Kidney capillary endothelial cell (primary cell): ENCODE measurements around the gene ALLC.

Experiments
- DNase-seq: peaks from one replicate; pipeline ENCODE4 v3.0.0-alpha.2; 2018; ENCODE audit warnings: low spot score

The ALLC gene

GRCh38 chr2:3639653-3640052, 18.3 kb upstream of the ALLC start:
- DNase-seq = no peak

DNA sequence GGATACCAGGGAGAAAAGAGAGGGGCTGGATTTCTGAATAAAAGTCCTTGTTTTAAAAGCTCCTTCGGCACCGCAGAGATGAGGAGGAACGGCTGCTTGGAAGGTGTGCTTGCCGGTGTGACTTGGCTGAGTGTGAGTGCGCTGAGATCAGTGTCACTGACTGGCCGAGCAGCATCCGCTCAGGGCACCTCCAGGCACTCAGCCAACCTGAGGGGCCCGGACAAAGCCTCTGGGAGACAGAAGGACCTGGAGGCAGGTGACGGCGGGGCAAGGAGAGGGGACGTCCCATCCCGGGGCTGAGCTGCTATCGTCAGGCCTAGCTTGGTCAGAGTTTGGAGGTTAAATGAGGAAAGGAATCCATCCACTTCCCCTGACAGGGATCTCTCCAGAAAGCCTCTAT, 16.8 kb upstream of the ALLC start:
- DNase-seq = no peak

GRCh38 chr2:3641841-3642421, 16.1 kb upstream of the ALLC start:
- no peak for DNase-seq

DNA sequence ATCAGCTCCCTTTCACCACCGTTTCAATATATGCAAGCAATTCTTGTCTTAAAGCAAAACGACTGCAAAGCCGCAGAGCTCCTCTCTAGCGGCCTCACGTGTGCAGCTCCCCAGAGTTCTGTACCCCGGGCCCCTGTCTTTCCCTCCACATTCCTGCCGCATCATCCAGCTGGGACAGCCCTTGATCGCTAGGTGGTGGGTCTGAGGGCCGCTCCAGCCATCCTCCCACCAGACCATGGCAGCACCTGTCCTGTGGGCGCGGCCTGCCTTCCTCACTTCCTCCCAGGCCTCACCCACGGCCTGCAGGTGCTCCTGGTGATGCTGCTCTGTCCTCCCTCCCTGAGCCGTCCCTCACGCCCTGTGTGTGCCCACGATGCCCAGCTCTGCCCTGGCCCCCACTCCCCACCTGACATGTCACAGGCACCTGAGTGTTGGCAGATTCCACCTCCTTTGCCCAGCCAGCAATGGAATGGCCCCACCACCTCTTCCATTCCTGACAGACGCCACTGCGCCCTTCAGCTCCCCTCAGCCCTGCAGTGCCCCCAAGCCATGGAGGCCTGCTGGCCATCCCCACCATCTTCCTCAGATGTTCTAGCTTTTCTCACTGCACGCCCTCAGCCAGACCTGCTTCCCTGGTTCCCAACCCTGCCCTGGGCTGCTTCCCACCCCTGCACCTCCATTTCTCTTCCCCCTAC, 15.3 kb upstream of the ALLC start:
- no peak for DNase-seq

- no peak for DNase-seq
Observed at GRCh38 chr2:3643371-3644245, 14.4 kb upstream of the ALLC start.

- no peak for DNase-seq
Observed at GRCh38 chr2:3644246-3644525, 13.8 kb upstream of the ALLC start.

DNA sequence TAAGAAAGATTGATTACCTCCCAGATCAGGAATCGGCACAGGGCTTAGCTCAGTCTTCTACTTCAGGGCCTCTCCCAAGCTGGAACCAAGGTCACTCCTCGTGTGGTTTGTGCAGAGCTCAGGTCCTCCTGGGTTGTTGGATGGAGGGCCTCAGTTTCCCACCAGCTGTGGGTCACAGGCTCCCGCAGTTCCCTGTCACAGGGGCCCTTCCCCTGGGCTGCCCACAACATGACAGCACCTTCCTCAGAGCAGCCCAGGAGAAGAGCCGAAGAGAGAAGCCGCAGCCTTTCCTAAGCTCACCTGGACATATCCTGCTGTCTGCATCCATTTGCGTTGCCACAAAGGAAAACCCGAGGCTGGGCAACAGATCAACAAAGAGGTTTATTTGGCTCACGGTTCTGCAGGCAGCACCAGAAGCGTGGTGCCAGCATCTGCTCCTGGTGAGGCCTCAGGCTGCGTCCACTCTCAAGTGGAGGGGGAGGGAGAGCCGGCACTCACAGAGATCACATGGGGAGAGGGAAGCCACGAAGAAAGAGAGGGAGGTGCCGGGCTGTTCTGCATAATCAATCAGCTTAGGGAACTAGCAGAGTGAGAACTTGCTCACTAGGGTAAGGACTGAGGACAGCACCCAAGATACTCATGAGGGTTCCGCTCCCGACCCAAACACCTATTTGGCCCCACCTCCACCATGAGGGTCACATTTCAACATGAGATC, 13.0 kb upstream of the ALLC start:
- DNase-seq = no peak

- DNase-seq = no peak
Observed at GRCh38 chr2:3645745-3646389, 12.1 kb upstream of the ALLC start.

- no peak for DNase-seq
Observed at GRCh38 chr2:3646446-3646845, 11.6 kb upstream of the ALLC start.

DNA sequence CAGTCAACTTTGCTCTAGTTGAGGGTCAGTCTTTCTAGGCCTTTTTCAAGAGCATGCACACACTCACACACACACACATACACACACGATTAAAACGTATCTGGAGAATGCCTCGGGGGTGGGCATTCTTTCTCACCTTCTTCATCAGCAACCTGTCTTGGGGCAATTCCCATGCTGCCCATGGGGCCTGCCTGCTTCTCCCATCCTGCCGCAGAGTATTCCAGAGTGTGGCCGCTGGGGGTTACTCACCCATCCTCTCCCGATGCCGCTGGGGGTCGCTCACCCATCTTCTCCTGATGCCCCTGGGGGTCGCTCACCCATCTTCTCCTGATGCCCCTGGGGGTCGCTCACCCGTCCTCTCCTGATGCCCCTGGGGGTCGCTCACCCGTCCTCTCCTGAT, 10.8 kb upstream of the ALLC start:
- DNase-seq = no peak

GRCh38 chr2:3647831-3648651, 10.0 kb upstream of the ALLC start:
- no peak for DNase-seq

- no peak for DNase-seq
Observed at GRCh38 chr2:3648652-3649177, 9.3 kb upstream of the ALLC start.

GRCh38 chr2:3649581-3649980, 8.4 kb upstream of the ALLC start:
- DNase-seq = no peak

GRCh38 chr2:3650140-3650920, 7.7 kb upstream of the ALLC start:
- no peak for DNase-seq

DNA sequence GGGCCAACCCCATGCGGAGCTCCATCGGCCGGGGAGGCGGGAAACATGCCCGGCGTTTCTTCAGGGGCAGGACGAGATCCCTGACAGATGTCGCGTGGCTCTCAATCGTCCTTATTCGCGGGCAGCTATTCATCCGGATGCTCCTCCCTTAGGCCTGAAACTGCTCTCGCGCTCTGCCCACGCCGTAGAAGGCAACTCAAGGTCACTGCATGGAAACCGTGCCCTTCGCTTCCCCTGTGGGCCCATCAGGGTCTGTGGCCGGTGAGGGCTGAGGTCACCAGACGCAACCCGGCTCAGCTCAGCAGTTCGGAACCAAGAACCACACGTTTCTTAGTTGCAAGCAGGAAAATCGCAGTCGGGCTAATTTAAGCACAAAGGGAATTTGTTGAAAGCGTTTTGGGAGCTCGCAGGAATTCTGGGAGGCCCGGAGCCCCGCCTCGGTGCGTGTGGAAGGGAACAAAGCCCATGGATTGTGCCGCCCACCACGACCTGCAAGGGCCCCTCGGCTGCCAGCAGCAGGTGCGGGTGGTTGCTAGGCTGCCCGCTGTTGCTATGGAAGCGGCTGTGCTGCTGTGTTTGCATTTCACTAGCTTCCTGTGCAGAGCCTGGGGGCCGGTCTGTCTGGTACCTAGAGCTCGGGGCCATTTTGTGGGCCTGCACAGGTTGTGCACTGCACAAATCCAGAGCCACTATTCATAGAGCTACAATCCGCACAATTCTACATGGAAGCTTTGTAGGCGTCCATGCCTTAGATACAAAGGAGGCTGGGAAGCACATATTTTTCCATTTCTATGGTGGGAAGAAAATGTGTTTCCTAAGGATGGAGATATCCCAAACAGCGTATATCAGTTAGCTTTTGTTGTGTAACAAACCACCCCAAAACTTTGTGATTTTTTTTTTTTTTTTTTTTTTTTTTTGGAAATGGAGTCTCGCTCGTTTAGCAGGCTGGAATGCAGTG, 6.0 kb upstream of the ALLC start:
- peak; percentile 33 for DNase-seq

- DNase-seq = no peak
Observed at GRCh38 chr2:3652896-3653625, 4.9 kb upstream of the ALLC start.

GRCh38 chr2:3654011-3654410, 4.0 kb upstream of the ALLC start:
- no peak for DNase-seq

DNA sequence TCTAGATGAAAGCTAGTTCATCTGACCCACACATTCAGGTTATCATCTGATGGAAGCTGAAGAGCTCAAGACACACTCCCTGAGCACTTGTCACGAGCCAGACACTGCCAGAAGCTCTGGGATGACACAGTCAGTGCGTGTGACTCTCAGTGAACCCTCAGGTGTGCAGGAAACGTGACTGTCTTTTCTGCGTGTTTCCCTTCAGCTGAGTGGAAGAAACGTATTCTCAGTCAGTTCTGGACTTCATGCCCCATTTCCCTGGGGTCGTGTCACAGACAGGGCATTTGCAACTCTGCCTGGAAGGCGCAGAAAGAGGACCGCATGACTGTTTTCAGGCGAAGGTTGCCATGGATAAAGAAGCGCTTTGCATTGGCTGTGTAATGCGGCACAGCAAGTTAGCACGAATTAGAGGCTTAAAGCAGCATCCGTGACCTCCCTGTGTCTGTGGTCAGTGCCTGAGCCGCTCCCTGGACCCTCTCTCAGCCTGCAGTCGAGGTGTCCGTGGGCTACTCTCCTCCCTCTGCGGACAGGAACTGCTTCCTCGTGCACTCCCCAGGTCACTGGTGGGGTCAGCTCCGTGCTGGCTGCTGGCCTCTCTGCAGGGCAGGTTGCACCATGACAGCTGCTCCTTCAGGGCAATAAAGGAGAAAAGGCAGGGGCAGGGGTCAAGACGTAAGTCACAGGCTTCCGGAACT, 3.3 kb upstream of the ALLC start:
- no peak for DNase-seq
